ENCODE measurements around the gene CISH.

The CISH gene

GRCh38 chr3:50612234-50612882 is 784 bp upstream of the CISH start:
- no peak for DNase-seq

GRCh38 chr3:50610992-50611463 is 546 bp downstream of the CISH start:
- no peak for DNase-seq

DNA sequence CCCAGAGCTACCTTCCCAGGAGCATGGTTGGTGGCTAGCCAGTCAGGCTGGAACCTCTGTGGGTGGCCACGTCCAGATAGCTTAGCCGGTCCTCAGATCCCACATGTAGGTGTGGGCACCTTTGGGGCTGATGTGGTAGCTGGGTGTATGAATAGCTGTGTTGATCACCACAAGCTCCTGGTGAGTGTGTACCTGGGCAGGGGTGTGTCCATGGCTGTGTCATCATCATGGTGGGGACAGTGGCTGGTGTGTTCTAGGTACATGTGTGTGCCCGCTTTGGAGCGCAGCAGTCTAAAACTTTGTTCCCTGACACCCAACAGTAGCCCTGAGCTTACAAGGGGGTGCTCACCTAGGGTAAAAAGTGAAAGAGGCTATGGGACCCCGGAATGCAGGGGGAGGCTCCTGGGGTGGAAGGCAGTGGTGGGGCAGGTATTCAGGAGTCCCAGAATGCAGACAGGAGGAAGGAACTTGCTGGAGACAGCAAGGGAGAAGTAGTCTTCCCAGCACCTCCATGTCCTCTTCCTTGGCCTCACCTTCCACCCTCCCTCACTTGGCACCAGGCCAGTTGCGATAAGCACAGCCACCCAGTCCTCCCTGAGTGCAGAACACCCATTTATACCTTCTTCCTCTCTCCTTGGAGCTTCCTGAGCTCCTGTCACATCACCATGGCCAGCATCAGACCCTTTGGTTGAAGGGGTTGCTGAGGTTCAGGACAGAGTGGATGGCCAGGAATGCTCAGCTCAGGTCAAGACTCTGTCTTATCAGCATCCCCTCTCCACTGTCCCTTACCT is 1.2 kb downstream of the CISH start:
- no peak for DNase-seq

DNA sequence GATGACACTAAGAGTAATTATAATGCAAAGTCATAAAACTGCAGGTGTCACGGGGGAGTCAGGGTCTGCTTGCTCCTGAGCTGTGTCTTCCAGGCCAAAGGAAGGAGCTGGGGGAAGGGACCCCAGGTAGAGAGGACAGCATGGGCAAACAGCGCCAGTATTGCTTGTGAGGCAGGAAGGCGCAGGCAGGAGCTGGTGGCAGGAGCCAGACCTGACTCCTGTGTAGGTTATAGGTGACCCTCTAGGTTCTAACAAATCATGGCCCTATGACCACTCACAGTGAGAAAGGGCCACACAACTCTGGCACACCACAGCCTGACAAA is 1.9 kb downstream of the CISH start:
- no peak for DNase-seq

GRCh38 chr3:50609071-50609762 is 2.4 kb downstream of the CISH start:
- DNase-seq = no peak

DNA sequence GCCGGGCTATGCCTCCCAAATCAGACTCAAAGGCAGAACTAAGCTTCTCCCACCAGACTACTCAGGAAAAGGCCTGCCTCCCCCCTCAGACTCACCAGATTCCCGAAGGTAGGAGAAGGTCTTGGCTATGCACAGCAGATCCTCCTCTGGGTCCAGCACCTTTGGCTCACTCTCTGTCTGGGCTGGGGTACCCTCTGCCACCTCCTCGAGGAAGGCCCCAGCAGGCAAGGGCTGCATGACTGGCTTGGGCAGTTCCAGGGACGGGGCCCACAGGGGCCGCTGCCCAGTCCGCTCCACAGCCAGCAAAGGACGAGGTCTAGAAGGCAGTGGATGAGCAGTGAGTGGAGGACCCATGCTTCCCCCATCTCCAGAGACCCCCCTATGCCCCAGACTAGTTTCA is 3.3 kb downstream of the CISH start:
- no peak for DNase-seq

- DNase-seq = no peak
Measured at GRCh38 chr3:50607271-50608091, 4.1 kb downstream of the CISH start.

GRCh38 chr3:50606596-50606995 is 5.0 kb downstream of the CISH start:
- no peak for DNase-seq

GRCh38 chr3:50605901-50606326 is 5.7 kb downstream of the CISH start:
- DNase-seq = no peak

- DNase-seq = no peak
Measured at GRCh38 chr3:50604628-50605588, 6.7 kb downstream of the CISH start.

DNA sequence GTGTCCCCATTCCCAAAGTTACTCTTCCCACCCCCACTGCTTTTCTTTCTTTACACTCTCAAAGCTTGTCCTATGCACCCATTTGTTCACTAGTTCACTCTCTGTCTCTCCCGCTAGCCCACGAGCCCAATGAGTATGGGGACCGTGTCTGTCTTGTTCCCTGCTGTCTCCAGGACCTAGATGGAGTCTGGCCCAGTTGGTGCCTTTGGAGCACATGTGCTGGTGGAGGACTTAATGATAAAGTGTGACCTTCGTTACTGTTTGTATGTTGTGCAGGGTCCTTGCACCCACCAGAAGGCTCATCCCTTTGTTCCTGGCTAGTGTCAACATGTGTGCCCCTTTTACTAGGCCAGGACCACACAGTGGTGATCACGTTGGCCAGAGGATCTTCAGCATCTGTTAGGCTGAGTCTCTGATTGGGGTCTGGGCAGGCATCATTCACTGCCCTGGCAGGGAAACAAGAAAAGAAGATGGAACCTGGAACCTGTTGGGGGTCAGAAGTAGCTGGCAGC is 7.4 kb downstream of the CISH start:
- no peak for DNase-seq

- DNase-seq = no peak
Measured at GRCh38 chr3:50603261-50604109, 8.1 kb downstream of the CISH start.

DNA sequence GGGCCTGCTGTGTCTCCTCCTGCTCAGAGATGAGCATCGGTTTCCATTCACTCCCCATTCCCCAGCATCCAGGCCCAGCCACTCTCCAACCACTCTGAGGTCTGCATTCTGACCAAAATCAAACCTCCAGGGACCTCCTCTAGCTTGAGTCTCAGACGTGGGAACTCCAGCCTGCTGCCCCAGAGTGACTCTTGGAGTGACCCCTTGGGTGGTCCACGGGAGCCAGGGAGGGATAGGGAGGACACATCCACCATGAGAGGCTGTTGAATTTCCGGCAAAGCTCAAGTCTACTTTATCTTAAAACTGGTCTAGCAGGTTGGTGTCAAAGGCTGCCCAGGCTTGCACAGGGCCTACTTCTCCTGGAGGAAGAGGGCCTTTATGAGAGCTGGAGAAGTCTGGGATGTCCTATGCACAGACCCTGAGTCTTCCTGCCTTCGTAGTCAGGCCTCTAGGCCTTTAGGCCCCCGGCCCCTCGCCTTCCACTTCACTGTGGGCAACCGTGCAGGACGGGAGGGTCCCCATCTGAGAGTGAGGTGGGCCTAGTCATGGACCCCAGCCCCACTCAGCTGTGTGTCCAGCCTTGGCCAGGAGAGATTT is 8.9 kb downstream of the CISH start:
- no peak for DNase-seq

- DNase-seq = no peak
Measured at GRCh38 chr3:50600841-50601591, 10.6 kb downstream of the CISH start.

GRCh38 chr3:50600141-50600753 is 11.3 kb downstream of the CISH start:
- no peak for DNase-seq

DNA sequence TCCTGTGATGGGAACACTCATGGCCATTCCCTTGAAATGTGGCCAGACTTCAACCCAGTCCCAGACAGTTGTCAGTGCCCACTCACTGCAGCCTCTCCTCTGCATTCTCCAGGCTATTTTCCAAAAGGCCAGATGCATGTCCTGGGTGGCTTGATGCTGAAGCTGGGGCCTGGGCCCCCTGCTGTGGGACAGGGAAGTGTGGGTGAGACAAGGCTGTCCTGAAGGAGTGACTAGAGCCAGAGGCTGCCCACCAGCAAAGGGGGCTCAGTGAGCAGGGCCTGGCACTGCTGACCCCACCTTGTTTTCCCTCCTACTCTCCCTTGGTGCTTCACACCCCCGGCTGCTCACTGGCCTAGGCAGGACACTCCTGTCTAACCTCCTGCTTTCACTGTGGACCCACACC is 11.9 kb downstream of the CISH start:
- no peak for DNase-seq

GRCh38 chr3:50599115-50599715 is 12.4 kb downstream of the CISH start:
- no peak for DNase-seq

DNA sequence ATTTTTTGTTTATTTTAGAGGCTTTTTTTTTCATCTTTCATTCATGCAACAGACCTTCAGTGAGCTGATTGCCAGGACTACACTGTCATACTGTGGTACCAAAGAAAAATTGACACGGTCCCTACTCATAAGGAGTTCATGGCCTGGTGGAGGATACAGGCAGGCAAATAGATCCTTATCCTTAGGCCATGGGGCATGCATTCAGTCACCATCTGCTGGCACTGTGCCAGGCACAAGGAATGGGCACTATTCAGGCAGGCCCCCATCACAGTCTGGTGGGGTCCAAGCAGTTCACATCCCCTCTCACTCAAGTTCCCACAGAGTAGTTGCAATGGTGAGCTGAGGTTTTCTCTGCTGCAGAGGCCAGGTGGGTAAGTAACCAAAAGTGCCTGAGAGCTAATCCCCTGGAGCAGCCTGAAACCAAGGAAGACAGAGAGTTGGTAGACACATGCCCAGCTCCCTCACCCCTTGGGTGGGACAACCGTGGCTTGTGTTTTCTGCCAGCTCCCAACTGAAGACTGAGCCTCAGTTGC is 17.3 kb downstream of the CISH start:
- DNase-seq = no peak

All from NCI-H748 treated with DMSO at 0.1 percent for 48 hours (cell line).